ENCODE data around the gene KLHL35. TPM values are rescaled to one million over a fixed set of nuclear protein-coding genes. Genes with fewer than 3 reads are reported as not detected.
A peak's percentile ranks its signal among the peaks of the same experiment; 100 is the strongest.
"Not testable (repeated sequence)": the region's sequence is repeated elsewhere in the genome, so short reads cannot be mapped to it uniquely, and the experiment has no call there.

Gene KLHL35
- total RNA-seq, 2 donors from 2014 or later: 6.8 to 7.9 TPM

- Histone ChIP-seq H3K27me3 (replicated peaks; ENCODE audit: insufficient read depth) (no peaks in the 10 kb centered on the region), H3K9me3 (no peaks in the 10 kb centered on the region), H3K36me3 (no peaks in the 10 kb centered on the region), H3K27ac (peak overlapping the region; percentile 1 to 97), H3K4me1 (ENCODE audit: control insufficient read depth in 1 of 2, low read depth in 2 of 2) (peaks cover 16 to 24% of the 10 kb centered on the region in 2 donors), H3K4me3 (no peak overlapping the region)
- TF ChIP-seq CTCF (IDR thresholded peaks at IDR 0.05): no peak
- ATAC-seq (ENCODE audit: insufficient number of reproducible peaks, low FRiP score, low read depth) (no peak), DNase-seq (ENCODE audit: low spot score) (no peak)
These were observed 10.5 kb downstream of the KLHL35 start for GRCh38 chr11:75422248-75423231.

- no peaks in the 10 kb centered on the region for H3K36me3 ChIP-seq
- no peak for ATAC-seq (ENCODE audit: insufficient number of reproducible peaks, low FRiP score, low read depth)
- no peak overlapping the region for H3K4me3 ChIP-seq
- TF ChIP-seq CTCF (IDR thresholded peaks at IDR 0.05): no peak
- H3K4me1 ChIP-seq (ENCODE audit: control insufficient read depth in 1 of 2, low read depth in 2 of 2): peaks cover 17 to 24% of the 10 kb centered on the region in 2 donors
- H3K9me3 ChIP-seq: no peaks in the 10 kb centered on the region
- no peaks in the 10 kb centered on the region for H3K27me3 ChIP-seq (replicated peaks; ENCODE audit: insufficient read depth)
- H3K27ac ChIP-seq: peak overlapping the region; percentile 13 to 97
- no peak for DNase-seq (ENCODE audit: low spot score)
These were observed 11.1 kb downstream of the KLHL35 start for GRCh38 chr11:75421902-75422247.

- H3K4me3 ChIP-seq: no peak overlapping the region
- no peak for TF ChIP-seq CTCF (IDR thresholded peaks at IDR 0.05)
- no peaks in the 10 kb centered on the region for H3K9me3 ChIP-seq
- no peaks in the 10 kb centered on the region for H3K36me3 ChIP-seq
- ATAC-seq (ENCODE audit: insufficient number of reproducible peaks, low FRiP score, low read depth) (no peak), DNase-seq (ENCODE audit: low spot score) (no peak)
- H3K4me1 ChIP-seq (ENCODE audit: control insufficient read depth in 1 of 2, low read depth in 2 of 2): peaks cover 17 to 24% of the 10 kb centered on the region in 2 donors
- H3K27me3 ChIP-seq (replicated peaks; ENCODE audit: insufficient read depth): no peaks in the 10 kb centered on the region
- H3K27ac ChIP-seq: peak overlapping the region; percentile 13 to 97
These were observed 11.9 kb downstream of the KLHL35 start for GRCh38 chr11:75421035-75421602.

GRCh38 chr11:75420224-75421034 lies 12.6 kb downstream of the KLHL35 start:
- Histone ChIP-seq H3K9me3 (no peaks in the 10 kb centered on the region), H3K36me3 (no peaks in the 10 kb centered on the region), H3K4me3 (no peak overlapping the region), H3K27ac (peak overlapping the region; percentile 86 to 97), H3K4me1 (ENCODE audit: control insufficient read depth in 1 of 2, low read depth in 2 of 2) (peaks cover 17 to 24% of the 10 kb centered on the region in 2 donors), H3K27me3 (replicated peaks; ENCODE audit: insufficient read depth) (no peaks in the 10 kb centered on the region)
- no peak for TF ChIP-seq CTCF (IDR thresholded peaks at IDR 0.05)
- no peak for DNase-seq (ENCODE audit: low spot score)
- ATAC-seq (ENCODE audit: insufficient number of reproducible peaks, low FRiP score, low read depth): no peak

- no peak for TF ChIP-seq CTCF (IDR thresholded peaks at IDR 0.05)
- H3K27ac ChIP-seq: peak overlapping the region in 1 of 2 donors; percentile 15
- peaks cover 4% of the 10 kb centered on the region for H3K36me3 ChIP-seq
- DNase-seq (ENCODE audit: low spot score) (no peak), ATAC-seq (ENCODE audit: insufficient number of reproducible peaks, low FRiP score, low read depth) (no peak)
- H3K4me3 ChIP-seq: no peak overlapping the region
- H3K9me3 ChIP-seq: no peaks in the 10 kb centered on the region
- H3K27me3 ChIP-seq (replicated peaks; ENCODE audit: insufficient read depth): no peaks in the 10 kb centered on the region
- peaks cover 11 to 17% of the 10 kb centered on the region in 2 donors for H3K4me1 ChIP-seq (ENCODE audit: control insufficient read depth in 1 of 2, low read depth in 2 of 2)
These were observed 19.1 kb downstream of the KLHL35 start for GRCh38 chr11:75413864-75414263.

- ATAC-seq (ENCODE audit: insufficient number of reproducible peaks, low FRiP score, low read depth); H3K27me3 ChIP-seq (replicated peaks; ENCODE audit: insufficient read depth); H3K36me3 ChIP-seq; H3K4me3 ChIP-seq; H3K9me3 ChIP-seq; DNase-seq (ENCODE audit: low spot score): not testable (repeated sequence)
- H3K4me1 ChIP-seq (ENCODE audit: control insufficient read depth in 1 of 2, low read depth in 2 of 2): peaks cover 6 to 10% of the 10 kb centered on the region in 2 donors
- H3K27ac ChIP-seq: peak overlapping the region in 1 of 2 donors; percentile 15
These were observed 19.9 kb downstream of the KLHL35 start for GRCh38 chr11:75413146-75413545.

GRCh38 chr11:75409971-75410370 lies 23.0 kb downstream of the KLHL35 start:
- not testable (repeated sequence) for H3K27me3 ChIP-seq (replicated peaks; ENCODE audit: insufficient read depth); ATAC-seq (ENCODE audit: insufficient number of reproducible peaks, low FRiP score, low read depth); DNase-seq (ENCODE audit: low spot score); H3K9me3 ChIP-seq; H3K4me1 ChIP-seq (ENCODE audit: control insufficient read depth in 1 of 2, low read depth in 2 of 2); H3K4me3 ChIP-seq; H3K27ac ChIP-seq
- peaks cover 19% of the 10 kb centered on the region for H3K36me3 ChIP-seq

All from thoracic aorta (tissue), 2 donors.